ENCODE measurements around the gene AMZ2. TPM values are rescaled to one million over a fixed set of nuclear protein-coding genes. Genes with fewer than 3 reads are reported as not detected.

AMZ2 gene
- total RNA-seq, 1 donor, result 20.2 TPM

GRCh38 chr17:68289473-68289872, 41.6 kb downstream of the AMZ2 start:
- no peak for DNase-seq (ENCODE audit: low read depth in 2 of 3, low spot score in 2 of 3)

DNA sequence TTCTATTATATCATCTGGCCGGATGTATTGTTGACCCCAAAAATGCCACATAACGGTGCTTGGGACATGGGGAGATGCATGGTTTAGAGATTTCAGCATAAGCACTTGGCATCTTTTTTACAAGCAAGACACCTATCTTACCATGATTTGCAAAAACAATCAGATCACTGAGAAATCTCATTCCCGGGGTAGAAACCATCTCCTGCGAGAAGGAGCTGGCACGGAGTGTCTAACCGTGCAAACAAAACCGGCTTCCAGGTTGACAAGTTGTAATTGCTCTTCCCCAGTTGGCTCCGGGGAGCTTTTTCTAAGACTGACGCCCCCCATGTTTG, 42.1 kb downstream of the AMZ2 start:
- peak in 1 of 3 donors; percentile 13 for DNase-seq (ENCODE audit: low read depth in 2 of 3, low spot score in 2 of 3)

DNA sequence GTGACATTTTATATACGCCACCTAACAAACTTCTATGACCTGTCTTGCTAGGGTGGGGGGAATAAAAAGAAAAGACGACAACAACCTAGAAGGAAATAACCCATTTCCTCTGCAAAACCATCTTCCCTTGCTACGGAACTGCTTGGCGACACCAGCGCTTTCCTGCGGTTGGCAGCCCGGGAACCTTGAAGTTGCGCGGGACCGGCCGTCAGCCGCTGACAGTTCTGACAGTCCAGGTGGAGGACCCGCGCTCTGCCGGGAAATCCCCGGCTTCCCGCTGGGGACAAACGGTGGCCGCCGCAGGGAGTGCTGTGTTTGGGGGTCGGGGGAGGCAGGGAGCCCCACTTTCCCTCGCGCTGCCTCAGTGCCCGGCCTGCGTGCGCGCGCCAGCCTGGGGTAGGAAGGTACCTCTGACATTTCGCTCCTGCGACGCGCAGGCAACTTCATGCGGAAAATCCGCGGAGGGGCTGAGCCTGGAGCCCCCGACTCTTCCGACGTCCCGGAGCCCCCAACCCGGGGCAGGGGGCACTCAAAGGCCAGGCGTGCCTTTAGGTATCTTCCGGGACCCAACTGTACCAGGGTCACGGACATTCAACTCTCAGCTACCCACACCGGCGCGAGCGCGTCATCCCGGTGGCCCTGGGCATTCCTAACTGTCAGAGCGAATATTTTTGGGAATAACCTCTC, 42.6 kb downstream of the AMZ2 start:
- DNase-seq (ENCODE audit: low read depth in 2 of 3, low spot score in 2 of 3), result peak; percentile 28 to 46 (median 43)

- peak; percentile 52 to 79 (median 59) for DNase-seq (ENCODE audit: low read depth in 2 of 3, low spot score in 2 of 3)
These were observed 43.4 kb downstream of the AMZ2 start, which contains the start of the genes ARSG and SLC16A6 for GRCh38 chr17:68290955-68291835. TSS of gene ARSG (plus strand) at chr17:68291495. CDS start at chr17:68307494, 15,999 bp downstream. TSS of gene SLC16A6 (minus strand) at chr17:68291127. CDS start at chr17:68278320, 12,807 bp downstream.

DNA sequence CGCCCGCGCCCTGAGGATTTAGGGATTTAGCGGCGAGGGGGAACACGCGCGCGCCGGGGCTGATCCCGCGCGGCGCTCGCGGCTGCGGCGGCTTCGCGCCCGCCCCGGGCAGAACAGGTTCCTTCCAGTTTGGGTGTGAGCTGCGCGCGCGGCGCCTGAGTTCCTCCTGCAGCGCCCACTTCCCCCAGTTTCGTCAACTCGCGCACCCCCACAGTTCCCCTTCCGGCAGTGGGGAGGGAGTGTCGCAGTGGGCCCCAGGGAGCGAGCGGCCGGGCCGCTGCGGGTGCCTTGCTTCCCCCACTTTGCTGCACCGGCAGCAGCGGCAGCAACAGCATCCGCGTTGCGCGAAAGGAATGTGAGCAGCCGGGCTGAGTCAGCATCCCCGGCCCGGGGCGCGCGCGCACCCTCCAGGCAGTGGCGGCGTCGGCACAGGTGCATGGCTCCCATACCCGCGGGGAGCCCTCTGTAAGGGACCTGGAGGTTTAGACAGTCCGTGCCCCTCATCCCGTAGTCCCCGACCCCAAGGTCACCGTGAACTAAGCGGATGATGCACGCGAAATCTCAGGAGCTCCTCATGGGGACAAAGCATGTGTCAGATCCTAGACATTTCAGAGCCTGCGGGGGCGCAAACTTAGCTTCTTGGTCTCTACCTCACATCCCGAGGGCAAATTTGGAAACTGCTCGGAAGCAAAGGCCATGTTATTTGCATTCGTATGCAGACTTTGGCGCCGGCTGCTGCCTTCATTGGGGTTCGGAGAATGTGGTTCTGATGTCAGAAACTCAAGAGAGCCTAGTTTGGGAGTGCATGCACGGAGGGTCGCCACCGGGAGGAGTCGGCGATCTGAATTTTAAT, 44.2 kb downstream of the AMZ2 start:
- peak; percentile 88 to 93 (median 92) for DNase-seq (ENCODE audit: low read depth in 2 of 3, low spot score in 2 of 3)

DNA sequence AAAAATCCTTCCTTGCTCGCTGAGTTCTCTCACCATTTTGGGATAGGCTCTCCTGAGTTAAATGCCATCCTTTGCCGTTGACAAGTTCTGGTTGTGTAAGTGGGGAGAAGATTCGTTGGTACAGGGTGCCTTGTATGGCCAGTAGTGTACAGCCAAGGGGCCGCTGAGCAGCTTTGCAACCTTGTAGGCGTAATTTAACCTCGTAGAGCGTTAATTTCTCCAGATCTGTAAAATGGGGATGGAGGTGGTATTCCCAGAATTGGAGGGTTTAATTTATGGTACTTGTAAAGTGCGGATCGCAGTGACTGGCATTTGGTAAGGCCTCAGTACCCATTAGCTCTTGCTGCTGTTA, 44.8 kb downstream of the AMZ2 start:
- DNase-seq (ENCODE audit: low read depth in 2 of 3, low spot score in 2 of 3), result no peak

DNA sequence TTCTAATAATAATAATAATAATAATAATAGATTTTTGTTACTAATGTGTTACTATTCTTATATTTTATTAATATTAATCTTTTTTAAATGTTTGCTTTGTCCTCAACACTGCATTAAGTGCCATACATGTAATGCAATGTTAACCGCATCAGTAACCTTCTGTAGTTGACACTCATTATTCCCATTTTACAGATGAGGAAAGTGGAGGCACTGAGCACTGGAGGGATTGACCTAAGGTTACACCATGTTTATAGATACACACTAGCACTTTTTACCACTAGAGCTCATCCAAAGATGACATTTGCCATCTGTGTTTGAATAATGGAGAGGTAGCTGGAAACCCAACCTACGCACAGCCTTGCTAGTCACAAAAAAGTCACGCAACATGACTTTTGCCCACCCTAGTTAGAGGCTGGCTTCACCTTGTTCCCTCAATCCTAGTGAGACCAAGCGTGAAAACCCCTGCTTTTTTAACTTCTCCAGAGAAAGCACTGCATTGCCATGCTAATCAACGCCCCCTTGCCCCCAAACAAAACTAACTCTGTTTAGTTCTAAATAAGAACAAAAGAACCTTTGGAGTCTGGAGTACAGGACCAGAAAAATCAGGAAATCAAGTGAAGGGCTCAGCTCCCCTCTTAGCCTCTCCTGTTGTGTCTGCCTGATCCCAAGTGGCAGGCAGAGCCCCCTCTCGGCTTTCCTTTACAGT, 45.8 kb downstream of the AMZ2 start:
- no peak for DNase-seq (ENCODE audit: low read depth in 2 of 3, low spot score in 2 of 3)

GRCh38 chr17:68294196-68294555, 46.3 kb downstream of the AMZ2 start:
- no peak for DNase-seq (ENCODE audit: low read depth in 2 of 3, low spot score in 2 of 3)

GRCh38 chr17:68294617-68295016, 46.8 kb downstream of the AMZ2 start:
- no peak for DNase-seq (ENCODE audit: low read depth in 2 of 3, low spot score in 2 of 3)

- no peak for DNase-seq (ENCODE audit: low read depth in 2 of 3, low spot score in 2 of 3)
These were observed 47.2 kb downstream of the AMZ2 start for GRCh38 chr17:68295086-68295485.

- peak in 2 of 3 donors; percentile 16 to 55 for DNase-seq (ENCODE audit: low read depth in 2 of 3, low spot score in 2 of 3)
These were observed 48.7 kb downstream of the AMZ2 start for GRCh38 chr17:68296217-68297191.

DNA sequence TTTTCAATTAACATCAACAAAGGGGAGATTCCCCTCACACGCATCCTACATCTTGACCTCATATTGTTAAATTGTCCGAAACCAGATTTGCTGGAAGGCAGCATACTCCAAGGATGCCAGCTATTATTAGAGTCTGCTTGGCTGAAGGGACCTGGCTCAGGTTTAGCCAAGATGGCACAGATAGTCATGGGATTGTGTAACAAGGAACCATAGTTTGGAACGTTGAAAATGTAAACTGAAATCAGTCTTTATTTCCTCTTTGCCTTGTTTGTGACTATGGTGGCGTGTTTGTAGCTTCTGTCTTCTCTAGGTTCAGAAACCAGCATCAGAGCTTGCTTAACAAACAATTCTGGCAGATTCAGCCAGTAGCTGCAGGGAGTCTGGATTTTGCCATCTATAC, 49.4 kb downstream of the AMZ2 start:
- no peak for DNase-seq (ENCODE audit: low read depth in 2 of 3, low spot score in 2 of 3)

DNA sequence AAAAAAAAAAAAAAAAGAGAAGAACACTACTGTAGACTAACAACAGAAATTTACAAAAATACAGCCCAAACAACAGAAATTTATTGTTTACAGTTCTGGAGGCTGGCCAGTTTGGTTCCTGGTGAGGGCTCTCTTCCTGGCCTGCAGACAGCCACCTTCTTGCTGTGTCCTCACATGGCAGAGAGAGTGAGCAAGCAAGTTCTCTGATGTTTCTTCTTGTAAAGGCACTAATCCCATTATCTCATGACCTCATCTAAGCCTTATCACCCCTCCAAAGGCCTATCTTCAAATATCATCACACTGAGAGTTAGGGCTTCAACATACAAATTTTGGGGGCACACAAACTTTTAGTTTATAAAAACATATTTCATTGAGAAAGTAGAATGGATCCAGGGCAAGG, 50.8 kb downstream of the AMZ2 start:
- DNase-seq (ENCODE audit: low read depth in 2 of 3, low spot score in 2 of 3), result no peak

- no peak for DNase-seq (ENCODE audit: low read depth in 2 of 3, low spot score in 2 of 3)
These were observed 52.0 kb downstream of the AMZ2 start for GRCh38 chr17:68299817-68300216.

DNA sequence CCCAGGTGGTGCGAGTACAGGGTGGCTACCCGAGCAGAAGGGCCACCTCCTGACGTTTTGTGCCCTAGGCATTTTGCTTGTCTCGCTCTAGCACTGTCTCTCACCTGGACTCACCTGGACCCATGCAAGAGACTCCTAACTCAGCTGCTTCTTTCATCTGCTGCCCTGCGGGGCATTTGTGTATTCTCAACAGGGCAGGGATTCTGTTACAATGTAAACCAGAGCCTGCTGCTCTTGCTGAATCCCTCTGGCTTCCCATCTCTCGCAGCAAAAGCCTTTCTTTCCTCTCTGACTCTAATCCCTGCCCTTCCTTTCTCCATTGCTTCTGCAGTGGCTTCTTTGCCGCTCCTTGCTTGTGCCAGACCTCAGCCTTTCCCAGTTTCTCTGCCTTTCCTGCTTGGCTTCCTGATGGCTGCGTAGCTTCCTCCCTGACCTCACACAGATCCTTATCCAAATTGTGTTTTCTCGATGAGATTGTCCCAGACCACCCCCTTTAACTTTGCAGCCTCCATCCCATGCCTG, 53.7 kb downstream of the AMZ2 start:
- no peak for DNase-seq (ENCODE audit: low read depth in 2 of 3, low spot score in 2 of 3)

- DNase-seq (ENCODE audit: low read depth in 2 of 3, low spot score in 2 of 3), result no peak
These were observed 54.3 kb downstream of the AMZ2 start for GRCh38 chr17:68302066-68302564.

GRCh38 chr17:68302666-68303065, 54.8 kb downstream of the AMZ2 start:
- no peak for DNase-seq (ENCODE audit: low read depth in 2 of 3, low spot score in 2 of 3)

- no peak for DNase-seq (ENCODE audit: low read depth in 2 of 3, low spot score in 2 of 3)
These were observed 56.9 kb downstream of the AMZ2 start for GRCh38 chr17:68304706-68305105.

GRCh38 chr17:68305142-68305541, 57.3 kb downstream of the AMZ2 start:
- DNase-seq (ENCODE audit: low read depth in 2 of 3, low spot score in 2 of 3), result no peak

All from hematopoietic multipotent progenitor cell (in vitro differentiated cells).